Prostate gland (tissue), 2 donors: ENCODE measurements around the gene INMT. TPM values are rescaled to one million over a fixed set of nuclear protein-coding genes. Genes with fewer than 3 reads are reported as not detected.

ENCODE experiments used
- DNase-seq: peaks from one replicate; pipeline ENCODE4 v3.0.0-alpha.2; 2019; ENCODE audit warnings: low spot score
- H3K27ac ChIP-seq, 2 donors: fragments of 200-600 bp; sonication (generic); 2 replicates each; pipeline ENCODE4 v1.5.1; 2017 to 2019
- H3K27me3 ChIP-seq: fragments of 200-600 bp; sonication (generic); replicated peaks from 2 replicates; pipeline ENCODE4 v1.5.1; 2019; ENCODE audit not compliant: insufficient read depth
- H3K36me3 ChIP-seq, 2 donors: fragments of 200-600 bp; sonication (generic); 1 replicate in 1 of 2; 2 replicates in 1 of 2; pipeline versions ENCODE4 v1.5.1 to v1.8.1; 2017 to 2019
- H3K4me1 ChIP-seq: fragments of 200-600 bp; sonication (generic); replicated peaks from 2 replicates; pipeline ENCODE4 v1.5.1; 2019
- H3K4me3 ChIP-seq, 2 donors: fragments of 200-600 bp; sonication (generic); 2 replicates each; pipeline ENCODE4 v1.5.1; 2017 to 2019
- H3K9me3 ChIP-seq: fragments of 200-600 bp; sonication (generic); 2 replicates; pipeline ENCODE4 v1.5.1; 2017
- POLR2A ChIP-seq: fragments of 450-650 bp; IDR thresholded peaks from one replicate; pipeline ENCODE4 v1.6.1; 2016; ENCODE audit warnings: antibody characterized with exemption, mild to moderate bottlenecking
- POLR2AphosphoS5 ChIP-seq: sonication (generic); formaldehyde crosslinking; IDR thresholded peaks from one replicate; pipeline ENCODE4 v1.6.1; 2017; ENCODE audit warnings: antibody characterized with exemption
- WGBS: methylation state at CpG from one replicate; pipeline ENCODE4 v1.1.5; 2018; 5-methylcytosine and 5-hydroxymethylcytosine counted together
- intact Hi-C: fragments of 100-400 bp; cut with DNase I; formaldehyde crosslinking; loops from one replicate; pipeline ENCODE4 v1.14.2; 2022
- total RNA-seq, 2 donors: library from RNA; depleted of rRNA; stranded (reverse); fragments of >200 nt; gene quantifications; one replicate each; pipeline ENCODE4 v1.1.0, GENCODE V29; 2016
- TF ChIP-seq, protein P1 (sequence below), 4 experiments: fragments of 200-600 bp in 2 of 4; fragments of 450-650 bp in 2 of 4; sonication (generic) in 2 of 4; IDR thresholded peaks; 1 replicate in 3 of 4; 2 replicates in 1 of 4; pipeline ENCODE4 v1.5.1; 2016 to 2019; ENCODE audit warnings: antibody characterized with exemption in 4 of 4, mild to moderate bottlenecking in 2 of 4, moderate library complexity in 2 of 4

The INMT gene
- total RNA-seq, 2 donors from 2014 or later: 41.4 to 132 TPM

DNA sequence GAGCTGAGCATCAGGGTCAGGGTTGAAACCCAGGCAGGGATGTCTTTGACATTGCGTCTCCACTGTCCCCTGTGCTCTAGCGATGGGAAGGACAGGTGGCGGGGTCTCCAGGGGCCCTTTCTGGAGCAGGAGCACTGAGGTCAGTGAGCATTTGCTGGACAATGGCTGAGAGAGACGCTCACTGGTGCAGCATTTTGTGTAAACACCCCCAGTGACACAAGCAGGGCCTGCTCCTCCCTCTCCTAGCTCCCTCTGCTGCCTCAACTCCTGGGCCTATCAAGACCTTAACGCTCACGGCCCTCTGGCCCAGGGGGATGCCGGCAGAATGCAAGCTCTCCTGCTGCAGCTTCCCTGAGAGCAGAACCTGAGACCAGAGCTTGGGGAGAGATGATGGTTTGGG lies 17.4 kb upstream of the INMT start:
- TF ChIP-seq, protein P1, sequence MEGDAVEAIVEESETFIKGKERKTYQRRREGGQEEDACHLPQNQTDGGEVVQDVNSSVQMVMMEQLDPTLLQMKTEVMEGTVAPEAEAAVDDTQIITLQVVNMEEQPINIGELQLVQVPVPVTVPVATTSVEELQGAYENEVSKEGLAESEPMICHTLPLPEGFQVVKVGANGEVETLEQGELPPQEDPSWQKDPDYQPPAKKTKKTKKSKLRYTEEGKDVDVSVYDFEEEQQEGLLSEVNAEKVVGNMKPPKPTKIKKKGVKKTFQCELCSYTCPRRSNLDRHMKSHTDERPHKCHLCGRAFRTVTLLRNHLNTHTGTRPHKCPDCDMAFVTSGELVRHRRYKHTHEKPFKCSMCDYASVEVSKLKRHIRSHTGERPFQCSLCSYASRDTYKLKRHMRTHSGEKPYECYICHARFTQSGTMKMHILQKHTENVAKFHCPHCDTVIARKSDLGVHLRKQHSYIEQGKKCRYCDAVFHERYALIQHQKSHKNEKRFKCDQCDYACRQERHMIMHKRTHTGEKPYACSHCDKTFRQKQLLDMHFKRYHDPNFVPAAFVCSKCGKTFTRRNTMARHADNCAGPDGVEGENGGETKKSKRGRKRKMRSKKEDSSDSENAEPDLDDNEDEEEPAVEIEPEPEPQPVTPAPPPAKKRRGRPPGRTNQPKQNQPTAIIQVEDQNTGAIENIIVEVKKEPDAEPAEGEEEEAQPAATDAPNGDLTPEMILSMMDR (IDR thresholded peaks at IDR 0.05): no peak
- TF ChIP-seq POLR2A (no peak), POLR2AphosphoS5 (no peak)

DNA sequence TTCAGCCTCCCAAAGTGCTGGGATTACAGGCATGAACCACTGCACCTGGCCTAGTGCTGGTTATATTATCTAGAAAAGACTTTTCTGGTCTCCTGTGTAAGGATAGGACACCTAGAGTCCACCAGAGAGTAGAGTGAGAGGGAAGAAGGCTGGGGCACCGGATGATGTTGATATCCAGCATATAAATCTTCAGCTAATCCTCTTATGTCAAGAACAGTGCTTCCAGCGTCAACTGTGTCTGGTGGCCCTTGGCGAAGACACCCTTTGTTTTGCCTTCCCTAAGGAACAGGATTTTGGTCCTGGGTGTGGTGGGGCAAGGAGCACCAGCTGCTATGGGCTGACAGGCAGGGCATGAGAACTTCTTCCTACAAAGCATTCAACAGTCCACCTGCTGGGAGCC lies 16.3 kb upstream of the INMT start:
- Histone ChIP-seq H3K9me3 (no peaks in the 10 kb centered on the region), H3K27ac (no peak overlapping the region), H3K36me3 (no peaks in the 10 kb centered on the region), H3K27me3 (peaks cover 4% of the 10 kb centered on the region), H3K4me1 (no peaks in the 10 kb centered on the region), H3K4me3 (no peak overlapping the region)
- TF ChIP-seq, protein P1 (IDR thresholded peaks at IDR 0.05): no peak
- TF ChIP-seq POLR2AphosphoS5 (no peak), POLR2A (no peak)
- intact Hi-C loops: loop anchor here (10.0 kb wide), 1 partner anchor 101 kb away; no protein-coding TSS in a partner anchor
- 93% methylated on average over 3 of the region's 3 CpGs for WGBS
- no peak for DNase-seq

More for the DNA sequence above, 17.4 kb upstream of the INMT start:
- Histone ChIP-seq H3K4me3 (no peak overlapping the region), H3K36me3 (no peaks in the 10 kb centered on the region), H3K27ac (no peak overlapping the region), H3K27me3 (peaks cover 4% of the 10 kb centered on the region), H3K4me1 (no peaks in the 10 kb centered on the region), H3K9me3 (no peaks in the 10 kb centered on the region)
- intact Hi-C loops: loop anchor here (10.0 kb wide), 1 partner anchor 100 kb away; no protein-coding TSS in a partner anchor
- 84% methylated on average over 7 of the region's 7 CpGs for WGBS
- DNase-seq: no peak

DNA sequence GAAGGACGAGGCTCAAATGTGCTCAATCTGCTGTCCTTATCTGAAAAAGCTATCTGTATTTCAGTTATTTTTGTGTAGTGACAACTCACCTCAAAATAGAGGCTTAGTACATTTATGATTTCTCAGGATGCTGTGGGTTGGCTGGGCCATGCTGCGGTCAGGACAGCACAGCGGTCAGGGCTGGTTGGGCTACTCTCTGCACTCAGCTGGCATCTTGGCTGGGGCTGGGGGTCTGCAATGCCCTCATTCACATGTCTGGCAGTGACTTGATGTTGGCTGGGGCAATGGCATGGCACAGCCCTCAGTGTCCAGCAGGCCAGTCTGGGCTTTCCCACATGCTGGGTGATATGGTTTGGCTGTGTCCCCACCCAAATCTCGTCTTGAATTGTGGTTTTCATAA lies 15.6 kb upstream of the INMT start:
- Histone ChIP-seq H3K9me3 (no peaks in the 10 kb centered on the region), H3K4me3 (no peak overlapping the region), H3K27me3 (peaks cover 4% of the 10 kb centered on the region), H3K4me1 (no peaks in the 10 kb centered on the region), H3K27ac (no peak overlapping the region), H3K36me3 (no peaks in the 10 kb centered on the region)
- intact Hi-C loops: loop anchor here (10.0 kb wide), 1 partner anchor 101 kb away; no protein-coding TSS in a partner anchor
- WGBS: 89% methylated on average over 4 of the region's 4 CpGs
- DNase-seq: no peak
- TF ChIP-seq POLR2A (no peak), POLR2AphosphoS5 (no peak)
- TF ChIP-seq, protein P1 (IDR thresholded peaks at IDR 0.05): no peak

DNA sequence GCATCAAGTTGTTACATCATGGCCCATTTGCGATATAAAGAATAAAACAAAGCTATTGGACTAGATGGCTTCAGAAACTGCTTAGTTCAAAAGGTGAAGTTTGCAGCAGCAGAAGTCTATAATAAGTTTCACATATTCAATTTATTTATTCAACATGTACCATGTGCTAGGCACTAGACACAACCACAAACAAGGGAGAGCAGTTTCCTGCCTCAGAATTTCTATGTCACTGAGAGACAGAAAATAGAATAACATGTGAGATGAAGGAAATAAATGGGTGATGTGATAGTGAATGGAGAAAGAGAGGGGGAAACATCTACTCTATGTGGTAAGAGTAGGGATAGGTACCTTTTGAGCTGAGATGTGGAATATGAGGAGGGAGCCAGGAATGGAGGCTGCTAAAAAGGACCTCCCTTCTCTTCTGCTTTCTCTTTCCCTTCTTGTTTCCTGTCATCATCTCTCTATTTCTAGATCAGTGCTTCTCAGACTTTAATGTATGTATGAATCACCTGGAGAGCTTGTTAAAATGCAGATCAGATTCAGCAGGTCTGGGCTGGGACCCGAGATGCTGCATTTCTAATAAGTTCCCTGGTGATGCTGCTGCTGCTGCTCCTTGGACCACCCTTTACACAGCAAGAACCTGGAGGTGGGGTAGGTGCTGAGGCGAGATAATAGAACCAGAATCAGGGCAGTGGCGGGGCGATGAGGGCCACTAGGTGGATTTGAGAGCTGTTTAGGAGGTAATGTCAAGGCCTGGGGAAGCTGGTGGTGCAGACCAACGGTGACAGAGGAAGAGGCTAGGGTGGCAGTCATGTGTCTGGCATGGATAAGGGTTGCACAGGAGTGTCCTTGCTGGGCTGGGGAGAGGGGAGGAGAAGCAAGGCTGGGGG lies 13.7 kb upstream of the INMT start:
- DNase-seq: no peak
- TF ChIP-seq POLR2AphosphoS5 (no peak), POLR2A (no peak)
- TF ChIP-seq, protein P1 (IDR thresholded peaks at IDR 0.05): no peak
- Histone ChIP-seq H3K4me1 (no peaks in the 10 kb centered on the region), H3K27ac (no peak overlapping the region), H3K9me3 (no peaks in the 10 kb centered on the region), H3K27me3 (no peaks in the 10 kb centered on the region), H3K36me3 (no peaks in the 10 kb centered on the region), H3K4me3 (no peak overlapping the region)
- WGBS: 86% methylated on average over 6 of the region's 6 CpGs
- intact Hi-C loops: loop anchor here (10.0 kb wide), 1 partner anchor 103 kb away; no protein-coding TSS in a partner anchor

DNA sequence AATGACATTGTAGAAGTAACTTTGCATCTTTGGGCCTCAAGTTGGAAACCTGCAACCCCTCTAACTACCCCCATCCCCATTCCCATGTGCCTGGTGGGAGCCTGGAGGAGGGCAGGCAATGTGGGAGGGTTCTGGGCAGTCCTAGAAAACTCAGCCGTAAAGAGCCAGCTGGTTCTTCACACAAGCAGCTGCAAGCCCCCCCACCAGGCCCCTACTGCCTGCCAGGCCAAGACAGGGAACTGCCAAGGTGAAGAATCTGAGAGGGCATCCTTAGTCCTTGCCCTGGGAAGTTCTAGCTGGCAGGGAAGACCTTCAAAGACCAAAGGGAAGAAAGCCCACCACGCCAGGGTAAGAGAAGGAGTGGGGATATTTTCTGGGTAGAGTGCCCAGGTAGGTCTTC lies 12.2 kb upstream of the INMT start:
- H3K36me3 ChIP-seq: no peaks in the 10 kb centered on the region
- DNase-seq: no peak
- H3K4me1 ChIP-seq: no peaks in the 10 kb centered on the region
- no peak overlapping the region for H3K4me3 ChIP-seq
- H3K27ac ChIP-seq: no peak overlapping the region
- no peaks in the 10 kb centered on the region for H3K9me3 ChIP-seq
- WGBS: 97% methylated on average over 2 of the region's 2 CpGs
- H3K27me3 ChIP-seq: no peaks in the 10 kb centered on the region
- intact Hi-C loops: loop anchor here (5.0 to 10.0 kb wide), 3 partner anchors 105 to 238 kb away; no protein-coding TSS in a partner anchor
- TF ChIP-seq POLR2A (no peak), POLR2AphosphoS5 (no peak)
- TF ChIP-seq, protein P1 (IDR thresholded peaks at IDR 0.05): no peak
